ENCODE measurements around the gene MYO10. TPM values are rescaled to one million over a fixed set of nuclear protein-coding genes. Genes with fewer than 3 reads are reported as not detected.

MYO10 gene
- total RNA-seq, 6 donors from 2014 or later, result 31.9 to 135 (median 57.7) TPM

- 35 to 38% methylated on average over 14 of the region's 14 CpGs for WGBS, 2 donors
Observed at GRCh38 chr5:16736158-16736995, 199.7 kb downstream of the MYO10 start.

GRCh38 chr5:16735101-16736060, 200.7 kb downstream of the MYO10 start:
- Histone ChIP-seq H3K27me3 (no peaks in the 10 kb centered on the region), H3K4me1 (peaks cover 20 to 37% (median 26%) of the 10 kb centered on the region in 4 donors), H3K27ac (peak overlapping the region; percentile 12 to 71 (median 40)), H3K9me3 (no peaks in the 10 kb centered on the region), H3K4me3 (no peak overlapping the region), H3K36me3 (peaks cover 0 to 9% (median 0%) of the 10 kb centered on the region in 4 donors)
- DNase-seq (no peak), ATAC-seq (ENCODE audit: low FRiP score in 2 of 2) (no peak)
- TF ChIP-seq CTCF (IDR thresholded peaks at IDR 0.05) (no peak), POLR2A (IDR thresholded peaks at IDR 0.05) (no peak), EP300 (IDR thresholded peaks at IDR 0.05) (no peak)
- 62 to 64% methylated on average over 15 of the region's 15 CpGs for WGBS, 2 donors

More at GRCh38 chr5:16736158-16736995, 199.7 kb downstream of the MYO10 start:
- Histone ChIP-seq H3K36me3 (peaks cover 0 to 9% (median 0%) of the 10 kb centered on the region in 4 donors), H3K27ac (peak overlapping the region; percentile 12 to 71 (median 48)), H3K4me3 (no peak overlapping the region), H3K4me1 (peaks cover 20 to 37% (median 26%) of the 10 kb centered on the region in 4 donors), H3K9me3 (no peaks in the 10 kb centered on the region), H3K27me3 (no peaks in the 10 kb centered on the region)
- ATAC-seq (ENCODE audit: low FRiP score in 2 of 2) (peak; percentile 53 to 88), DNase-seq (peak in 1 of 2 donors; percentile 84)
- TF ChIP-seq EP300 (IDR thresholded peaks at IDR 0.05), result no peak
- peak; percentile 7 to 79 for TF ChIP-seq POLR2AphosphoS5 (IDR thresholded peaks at IDR 0.05)

- Histone ChIP-seq H3K9me3 (no peaks in the 10 kb centered on the region), H3K4me3 (no peak overlapping the region), H3K27ac (no peak overlapping the region), H3K36me3 (peaks cover 0 to 5% (median 0%) of the 10 kb centered on the region in 4 donors), H3K27me3 (no peaks in the 10 kb centered on the region), H3K4me1 (peaks cover 20 to 37% (median 26%) of the 10 kb centered on the region in 4 donors)
- ATAC-seq (ENCODE audit: low FRiP score in 2 of 2) (no peak), DNase-seq (no peak)
- 85 to 86% methylated on average over 5 to 12 of the region's 12 CpGs for WGBS, 2 donors
- TF ChIP-seq POLR2A (IDR thresholded peaks at IDR 0.05) (no peak), POLR2AphosphoS5 (IDR thresholded peaks at IDR 0.05) (no peak), EP300 (IDR thresholded peaks at IDR 0.05) (no peak), CTCF (IDR thresholded peaks at IDR 0.05) (no peak)
Observed at GRCh38 chr5:16733331-16734006, 202.6 kb downstream of the MYO10 start.

GRCh38 chr5:16732356-16732755, 203.7 kb downstream of the MYO10 start:
- H3K27ac ChIP-seq, result no peak overlapping the region
- no peak for TF ChIP-seq POLR2A (IDR thresholded peaks at IDR 0.05)
- peaks cover 28 to 36% (median 31%) of the 10 kb centered on the region in 4 donors for H3K4me1 ChIP-seq
- H3K9me3 ChIP-seq, result no peaks in the 10 kb centered on the region
- no peaks in the 10 kb centered on the region for H3K27me3 ChIP-seq
- H3K4me3 ChIP-seq, result no peak overlapping the region
- no peak for ATAC-seq (ENCODE audit: low FRiP score in 2 of 2)
- 78 to 83% methylated on average over 5 of the region's 5 CpGs for WGBS, 2 donors
- peaks cover 0 to 5% (median 0%) of the 10 kb centered on the region in 4 donors for H3K36me3 ChIP-seq
- no peak for DNase-seq

GRCh38 chr5:16727755-16728325, 208.2 kb downstream of the MYO10 start:
- ATAC-seq (ENCODE audit: low FRiP score in 2 of 2) (peak in 1 of 2 donors; percentile 41), DNase-seq (peak in 1 of 2 donors; percentile 51)
- H3K36me3 ChIP-seq, result peaks cover 0 to 5% (median 0%) of the 10 kb centered on the region in 4 donors
- no peaks in the 10 kb centered on the region for H3K27me3 ChIP-seq
- 36% methylated on average over 11 of the region's 11 CpGs for WGBS, 2 donors
- peaks cover 11 to 16% (median 13%) of the 10 kb centered on the region in 4 donors for H3K4me1 ChIP-seq
- H3K9me3 ChIP-seq, result no peaks in the 10 kb centered on the region
- TF ChIP-seq POLR2A (IDR thresholded peaks at IDR 0.05) (no peak), EP300 (IDR thresholded peaks at IDR 0.05) (no peak), POLR2AphosphoS5 (IDR thresholded peaks at IDR 0.05) (no peak), CTCF (IDR thresholded peaks at IDR 0.05) (no peak)
- no peak overlapping the region for H3K27ac ChIP-seq
- no peak overlapping the region for H3K4me3 ChIP-seq

Measured in upper lobe of left lung (tissue), 6 donors.